ENCODE results near the gene THSD8. TPM values are rescaled to one million over a fixed set of nuclear protein-coding genes. Genes with fewer than 3 reads are reported as not detected.
A peak's percentile ranks its signal among the peaks of the same experiment; 100 is the strongest.

The THSD8 gene
- total RNA-seq, 1 donor from 2014 or later: not detected

DNA sequence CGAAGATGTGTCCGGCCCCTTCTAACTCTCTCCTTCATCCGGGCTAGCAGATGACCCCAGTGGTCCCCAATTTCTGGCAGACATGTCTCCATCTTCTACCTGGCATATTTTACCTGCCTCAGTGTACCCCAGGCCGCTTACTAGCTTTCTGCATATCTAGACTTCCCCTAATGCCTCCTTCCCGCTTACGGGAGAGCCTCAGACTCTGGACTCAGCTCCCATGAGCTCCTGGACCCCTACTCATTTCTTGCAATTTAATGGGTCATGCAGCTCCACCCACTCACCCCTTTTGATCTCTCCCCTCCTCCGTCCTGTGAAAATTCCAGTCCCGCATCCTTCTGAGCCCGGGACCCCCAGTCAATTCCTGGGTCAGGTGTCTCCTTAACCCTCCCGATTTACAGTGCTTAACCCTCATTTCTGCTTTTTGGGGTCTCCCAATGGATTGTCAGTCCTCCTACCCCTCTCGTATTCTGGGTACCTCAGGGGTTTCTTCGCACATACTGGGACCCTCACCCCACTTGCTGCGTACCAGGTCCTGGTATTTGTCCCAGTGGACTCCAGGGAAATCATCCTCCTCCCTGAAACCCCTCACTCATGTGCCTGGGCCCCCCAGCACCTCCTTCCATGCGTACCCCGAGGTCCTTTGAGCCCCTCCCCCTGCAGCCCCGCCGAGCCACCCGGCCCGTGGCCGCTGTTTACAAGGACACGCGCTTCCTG lies 11.1 kb upstream of the THSD8 start:
- Histone ChIP-seq H3K36me3 (no peaks in the 10 kb centered on the region), H3K4me1 (peaks cover 49% of the 10 kb centered on the region), H3K9me3 (no peaks in the 10 kb centered on the region), H3K27me3 (no peaks in the 10 kb centered on the region), H3K4me3 (peak overlapping the region; percentile 85 to 96), H3K27ac (peak overlapping the region; percentile 97)
- intact Hi-C loops (cut with DNase I): no loop called here
- TF ChIP-seq POLR2AphosphoS5 (IDR thresholded peaks at IDR 0.05; ENCODE audit: insufficient read depth in 1 of 2, low read depth in 1 of 2) (no peak), POLR2A (IDR thresholded peaks at IDR 0.05) (no peak)
- TF ChIP-seq, protein P1, sequence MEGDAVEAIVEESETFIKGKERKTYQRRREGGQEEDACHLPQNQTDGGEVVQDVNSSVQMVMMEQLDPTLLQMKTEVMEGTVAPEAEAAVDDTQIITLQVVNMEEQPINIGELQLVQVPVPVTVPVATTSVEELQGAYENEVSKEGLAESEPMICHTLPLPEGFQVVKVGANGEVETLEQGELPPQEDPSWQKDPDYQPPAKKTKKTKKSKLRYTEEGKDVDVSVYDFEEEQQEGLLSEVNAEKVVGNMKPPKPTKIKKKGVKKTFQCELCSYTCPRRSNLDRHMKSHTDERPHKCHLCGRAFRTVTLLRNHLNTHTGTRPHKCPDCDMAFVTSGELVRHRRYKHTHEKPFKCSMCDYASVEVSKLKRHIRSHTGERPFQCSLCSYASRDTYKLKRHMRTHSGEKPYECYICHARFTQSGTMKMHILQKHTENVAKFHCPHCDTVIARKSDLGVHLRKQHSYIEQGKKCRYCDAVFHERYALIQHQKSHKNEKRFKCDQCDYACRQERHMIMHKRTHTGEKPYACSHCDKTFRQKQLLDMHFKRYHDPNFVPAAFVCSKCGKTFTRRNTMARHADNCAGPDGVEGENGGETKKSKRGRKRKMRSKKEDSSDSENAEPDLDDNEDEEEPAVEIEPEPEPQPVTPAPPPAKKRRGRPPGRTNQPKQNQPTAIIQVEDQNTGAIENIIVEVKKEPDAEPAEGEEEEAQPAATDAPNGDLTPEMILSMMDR (IDR thresholded peaks at IDR 0.05): no peak
- no peak for DNase-seq (ENCODE audit: extremely low spot score in 2 of 2)

DNA sequence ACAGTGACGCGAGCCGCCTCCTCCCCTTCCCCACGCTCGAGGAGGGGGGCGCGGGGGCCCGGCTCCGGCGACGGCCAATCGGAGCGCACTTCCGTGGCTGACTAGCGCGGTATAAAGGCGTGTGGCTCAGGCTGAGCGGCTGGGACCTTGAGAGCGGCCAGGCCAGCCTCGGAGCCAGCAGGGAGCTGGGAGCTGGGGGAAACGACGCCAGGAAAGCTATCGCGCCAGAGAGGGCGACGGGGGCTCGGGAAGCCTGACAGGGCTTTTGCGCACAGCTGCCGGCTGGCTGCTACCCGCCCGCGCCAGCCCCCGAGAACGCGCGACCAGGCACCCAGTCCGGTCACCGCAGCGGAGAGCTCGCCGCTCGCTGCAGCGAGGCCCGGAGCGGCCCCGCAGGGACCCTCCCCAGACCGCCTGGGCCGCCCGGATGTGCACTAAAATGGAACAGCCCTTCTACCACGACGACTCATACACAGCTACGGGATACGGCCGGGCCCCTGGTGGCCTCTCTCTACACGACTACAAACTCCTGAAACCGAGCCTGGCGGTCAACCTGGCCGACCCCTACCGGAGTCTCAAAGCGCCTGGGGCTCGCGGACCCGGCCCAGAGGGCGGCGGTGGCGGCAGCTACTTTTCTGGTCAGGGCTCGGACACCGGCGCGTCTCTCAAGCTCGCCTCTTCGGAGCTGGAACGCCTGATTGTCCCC lies 10.4 kb upstream of the THSD8 start, which contains the start of gene JUNB:
Gene JUNB (plus strand): TSS at position 142 of the 706 bp plus-strand sequence. CDS start 286 bp downstream, at position 428.
- H3K4me1 ChIP-seq: peaks cover 49% of the 10 kb centered on the region
- no peaks in the 10 kb centered on the region for H3K27me3 ChIP-seq
- peak within 1 kb of the TSS; percentile 97 for H3K27ac ChIP-seq
- peak within 1 kb of the TSS; percentile 85 to 96 for H3K4me3 ChIP-seq
- H3K9me3 ChIP-seq: no peaks in the 10 kb centered on the region
- intact Hi-C loops (cut with DNase I): no loop called here
- H3K36me3 ChIP-seq: no peaks in the 10 kb centered on the region
- DNase-seq (ENCODE audit: extremely low spot score in 2 of 2): peak in 1 of 2 donors; percentile 99
- TF ChIP-seq POLR2A (IDR thresholded peaks at IDR 0.05): peak; percentile 97 to 100
- TF ChIP-seq POLR2AphosphoS5 (IDR thresholded peaks at IDR 0.05; ENCODE audit: insufficient read depth in 1 of 2, low read depth in 1 of 2): peak; percentile 99 to 100
- TF ChIP-seq, protein P1 (IDR thresholded peaks at IDR 0.05): peak in 1 of 3 experiments; percentile 12

DNA sequence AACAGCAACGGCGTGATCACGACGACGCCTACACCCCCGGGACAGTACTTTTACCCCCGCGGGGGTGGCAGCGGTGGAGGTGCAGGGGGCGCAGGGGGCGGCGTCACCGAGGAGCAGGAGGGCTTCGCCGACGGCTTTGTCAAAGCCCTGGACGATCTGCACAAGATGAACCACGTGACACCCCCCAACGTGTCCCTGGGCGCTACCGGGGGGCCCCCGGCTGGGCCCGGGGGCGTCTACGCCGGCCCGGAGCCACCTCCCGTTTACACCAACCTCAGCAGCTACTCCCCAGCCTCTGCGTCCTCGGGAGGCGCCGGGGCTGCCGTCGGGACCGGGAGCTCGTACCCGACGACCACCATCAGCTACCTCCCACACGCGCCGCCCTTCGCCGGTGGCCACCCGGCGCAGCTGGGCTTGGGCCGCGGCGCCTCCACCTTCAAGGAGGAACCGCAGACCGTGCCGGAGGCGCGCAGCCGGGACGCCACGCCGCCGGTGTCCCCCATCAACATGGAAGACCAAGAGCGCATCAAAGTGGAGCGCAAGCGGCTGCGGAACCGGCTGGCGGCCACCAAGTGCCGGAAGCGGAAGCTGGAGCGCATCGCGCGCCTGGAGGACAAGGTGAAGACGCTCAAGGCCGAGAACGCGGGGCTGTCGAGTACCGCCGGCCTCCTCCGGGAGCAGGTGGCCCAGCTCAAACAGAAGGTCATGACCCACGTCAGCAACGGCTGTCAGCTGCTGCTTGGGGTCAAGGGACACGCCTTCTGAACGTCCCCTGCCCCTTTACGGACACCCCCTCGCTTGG lies 9.6 kb upstream of the THSD8 start:
- no peaks in the 10 kb centered on the region for H3K27me3 ChIP-seq
- H3K4me1 ChIP-seq: peaks cover 42% of the 10 kb centered on the region
- H3K27ac ChIP-seq: peak overlapping the region; percentile 97
- TF ChIP-seq POLR2AphosphoS5 (IDR thresholded peaks at IDR 0.05; ENCODE audit: insufficient read depth in 1 of 2, low read depth in 1 of 2) (peak in 1 of 2 donors; percentile 71), POLR2A (IDR thresholded peaks at IDR 0.05) (peak in 1 of 2 donors; percentile 2)
- TF ChIP-seq, protein P1 (IDR thresholded peaks at IDR 0.05): no peak
- H3K9me3 ChIP-seq: no peaks in the 10 kb centered on the region
- H3K4me3 ChIP-seq: peak overlapping the region; percentile 85 to 96
- intact Hi-C loops (cut with DNase I): no loop called here
- peak in 1 of 2 donors; percentile 88 for DNase-seq (ENCODE audit: extremely low spot score in 2 of 2)
- no peaks in the 10 kb centered on the region for H3K36me3 ChIP-seq

DNA sequence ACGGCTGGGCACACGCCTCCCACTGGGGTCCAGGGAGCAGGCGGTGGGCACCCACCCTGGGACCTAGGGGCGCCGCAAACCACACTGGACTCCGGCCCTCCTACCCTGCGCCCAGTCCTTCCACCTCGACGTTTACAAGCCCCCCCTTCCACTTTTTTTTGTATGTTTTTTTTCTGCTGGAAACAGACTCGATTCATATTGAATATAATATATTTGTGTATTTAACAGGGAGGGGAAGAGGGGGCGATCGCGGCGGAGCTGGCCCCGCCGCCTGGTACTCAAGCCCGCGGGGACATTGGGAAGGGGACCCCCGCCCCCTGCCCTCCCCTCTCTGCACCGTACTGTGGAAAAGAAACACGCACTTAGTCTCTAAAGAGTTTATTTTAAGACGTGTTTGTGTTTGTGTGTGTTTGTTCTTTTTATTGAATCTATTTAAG lies 9.0 kb upstream of the THSD8 start:
- peak in 1 of 2 donors; percentile 88 for DNase-seq (ENCODE audit: extremely low spot score in 2 of 2)
- intact Hi-C loops (cut with DNase I): no loop called here
- Histone ChIP-seq H3K9me3 (no peaks in the 10 kb centered on the region), H3K36me3 (no peaks in the 10 kb centered on the region), H3K27ac (peak overlapping the region; percentile 97), H3K27me3 (no peaks in the 10 kb centered on the region), H3K4me1 (peaks cover 36% of the 10 kb centered on the region), H3K4me3 (peak overlapping the region; percentile 85 to 96)
- TF ChIP-seq POLR2AphosphoS5 (IDR thresholded peaks at IDR 0.05; ENCODE audit: insufficient read depth in 1 of 2, low read depth in 1 of 2): no peak
- TF ChIP-seq, protein P1 (IDR thresholded peaks at IDR 0.05): no peak
- TF ChIP-seq POLR2A (IDR thresholded peaks at IDR 0.05): no peak

Data from vagina (tissue), 2 donors.